ENCODE results near the gene PRKCA. TPM values are rescaled to one million over a fixed set of nuclear protein-coding genes. Genes with fewer than 3 reads are reported as not detected.

PRKCA gene
- total RNA-seq = 16.1 and 23.0 TPM in 2 replicates

DNA sequence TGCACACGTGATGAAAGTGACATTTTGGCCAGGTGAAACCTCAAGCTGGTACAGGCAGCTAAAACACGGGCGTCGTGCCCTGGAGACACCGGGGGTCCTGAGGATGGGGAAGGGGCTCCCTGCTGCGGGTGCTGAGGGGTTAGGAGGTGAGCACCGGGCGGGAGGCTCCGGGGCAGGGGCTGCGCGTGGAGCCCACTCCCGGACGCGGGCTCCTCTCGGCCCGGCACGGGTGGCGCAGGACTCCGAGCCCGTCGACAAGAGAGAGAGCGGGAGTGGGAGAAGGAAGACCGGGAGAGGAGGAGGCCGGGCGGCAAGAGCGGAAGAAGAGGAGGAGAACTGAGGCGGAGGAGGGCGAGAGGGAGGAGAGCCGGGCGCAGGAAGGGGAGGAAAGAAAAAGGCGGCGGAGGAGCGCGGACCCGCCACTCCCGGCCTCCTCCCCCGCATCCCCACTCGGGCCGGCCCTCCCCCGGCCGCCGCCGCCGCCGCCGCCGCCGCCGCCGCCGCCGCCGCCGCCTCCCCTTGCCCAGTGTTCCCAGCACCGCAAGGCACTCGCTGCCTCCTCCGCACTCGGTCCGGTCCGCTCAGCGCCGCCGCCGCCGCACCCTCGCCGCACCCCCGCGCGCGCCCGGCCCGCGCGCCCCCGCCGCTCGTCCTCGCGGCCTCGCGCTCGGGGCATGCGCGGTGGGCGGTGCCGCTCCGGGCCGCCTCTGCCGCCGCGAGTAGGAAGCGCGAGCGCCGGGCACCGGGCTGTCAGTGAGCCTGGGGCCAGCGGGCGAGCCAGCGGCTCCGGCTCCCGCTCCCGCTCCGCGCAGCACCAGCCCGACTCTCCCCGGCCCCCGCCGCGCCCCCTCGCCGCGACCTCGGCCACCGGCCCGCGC lies at the start of gene PRKCA:
Gene PRKCA (plus strand): TSS at position 750 of the 878 bp plus-strand sequence.

DNA sequence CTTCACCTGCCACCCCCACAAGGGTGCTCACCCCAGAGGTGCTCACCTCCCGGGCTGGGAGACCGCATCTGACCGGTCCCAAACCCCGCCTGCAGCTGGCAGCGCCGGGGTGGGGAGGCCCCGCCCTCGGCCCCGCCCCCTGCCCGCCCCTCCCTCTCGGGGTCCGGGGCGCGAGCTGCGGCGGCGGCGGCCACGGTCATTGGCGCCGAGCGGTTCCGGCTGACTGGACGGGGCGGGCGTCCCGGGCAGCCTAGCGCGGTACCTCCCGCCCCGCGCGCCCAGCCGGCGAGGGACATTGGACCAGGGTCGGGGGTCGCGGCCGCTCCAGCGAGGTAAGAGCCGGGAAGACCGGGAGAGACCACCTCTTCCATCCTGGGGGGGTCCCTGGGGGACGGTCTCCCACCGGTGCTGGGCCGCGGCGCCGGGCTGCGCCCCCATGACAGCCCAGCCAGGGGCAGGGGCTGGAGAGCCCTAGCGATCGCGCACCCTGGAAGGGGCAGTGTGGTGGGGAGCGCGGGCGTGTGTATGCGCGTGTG lies 532.6 kb downstream of the PRKCA start, which contains the start of gene CACNG5:
Gene CACNG5 (plus strand): TSS at position 199 of the 536 bp plus-strand sequence. CDS start 42,216 bp downstream, outside the sequence.

Other genes starting within 250 kb of the PRKCA start
- gene CEP112, start 110.5 kb upstream of the PRKCA start, total RNA-seq = 4.9 and 15.7 TPM in 2 replicates
- not detected in 2 replicates for gene APOH, start 73.2 kb upstream of the PRKCA start, total RNA-seq

Data from cardiac atrium fibroblast (primary cell).